Mesodermal cell (in vitro differentiated cells): ENCODE results near the gene STPG3.
A peak's percentile ranks its signal among the peaks of the same experiment; 100 is the strongest.

Experiments used
- H3K27ac ChIP-seq: 2 replicates; pipeline ENCODE4 v1.7.0; 2013; ENCODE audit warnings: mild to moderate bottlenecking, low read depth, low read length, moderate library complexity; ENCODE audit not compliant: severe bottlenecking
- H3K36me3 ChIP-seq: 2 replicates; pipeline ENCODE4 v1.7.1; 2013; ENCODE audit warnings: mild to moderate bottlenecking, low read length, moderate library complexity; ENCODE audit not compliant: control insufficient read depth, insufficient read depth
- H3K4me1 ChIP-seq: one replicate; pipeline ENCODE4 v1.7.1; 2013; ENCODE audit warnings: mild to moderate bottlenecking, low read length; ENCODE audit not compliant: insufficient read depth, control insufficient read depth, poor library complexity, severe bottlenecking
- H3K4me3 ChIP-seq: 2 replicates; pipeline ENCODE4 v1.7.0; 2013; ENCODE audit warnings: low read length, control low read depth, mild to moderate bottlenecking; ENCODE audit not compliant: insufficient read depth, poor library complexity, severe bottlenecking; ENCODE audit errors: extremely low read depth
- H3K9me3 ChIP-seq: 2 replicates; pipeline ENCODE4 v1.7.1; 2013; ENCODE audit warnings: mild to moderate bottlenecking, low read length, moderate library complexity; ENCODE audit not compliant: control insufficient read depth
- WGBS, 2 experiments: methylation state at CpG; one replicate each; pipeline ENCODE4 v1.1.5; 2013; ENCODE audit warnings: missing lambda C conversion rate in 2 of 2; ENCODE audit not compliant: insufficient coverage in 2 of 2; 5-methylcytosine and 5-hydroxymethylcytosine counted together

The STPG3 gene

DNA sequence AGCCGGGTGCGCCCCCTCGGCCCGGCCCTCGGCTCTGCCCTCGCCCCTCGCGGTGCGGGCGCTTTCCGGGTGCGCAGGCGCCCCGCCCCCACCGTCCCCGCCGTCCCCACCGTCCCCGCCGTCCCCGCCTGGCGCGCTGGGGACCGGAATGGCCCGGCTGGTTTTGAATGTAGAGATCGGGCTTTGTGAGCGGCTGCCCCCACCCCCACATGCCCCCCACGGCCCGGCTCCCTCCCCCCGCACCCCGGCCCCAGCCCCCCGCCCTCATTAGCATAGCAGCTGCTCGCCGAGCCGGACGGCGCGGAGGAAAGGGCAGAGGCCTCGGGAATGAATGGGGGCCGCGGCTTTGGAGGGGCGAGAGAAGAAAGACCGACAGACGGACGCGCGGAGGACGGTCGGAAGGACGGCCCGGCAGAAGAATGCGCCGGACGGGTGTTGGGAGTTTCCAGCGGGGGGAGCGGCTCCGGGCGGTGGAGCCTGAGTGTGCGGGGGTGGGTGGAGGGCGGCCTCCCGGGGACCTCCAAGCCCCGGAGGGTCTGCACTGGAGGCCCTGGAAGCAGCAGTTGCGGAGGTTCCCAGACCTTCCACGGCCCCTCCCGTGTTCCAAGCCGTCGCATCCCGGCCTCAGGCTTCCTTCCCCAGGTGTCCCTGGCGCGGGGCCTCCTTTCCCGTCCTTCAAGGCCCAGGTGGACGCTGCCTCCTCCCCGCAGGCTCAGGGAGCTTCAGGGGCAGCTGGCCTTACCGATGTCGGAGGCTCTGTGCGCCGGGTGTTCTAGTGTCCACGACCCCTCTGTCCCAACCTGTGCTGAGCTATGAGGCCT, 45.0 kb downstream of the STPG3 start:
- H3K4me1 ChIP-seq: peaks cover 27% of the 10 kb centered on the region
- H3K27ac ChIP-seq: no peak overlapping the region
- H3K9me3 ChIP-seq: no peaks in the 10 kb centered on the region
- 12 to 13% methylated on average over 44 to 48 of the region's 78 CpGs for WGBS, 2 experiments
- H3K36me3 ChIP-seq: no peaks in the 10 kb centered on the region
- peak overlapping the region; percentile 11 for H3K4me3 ChIP-seq

DNA sequence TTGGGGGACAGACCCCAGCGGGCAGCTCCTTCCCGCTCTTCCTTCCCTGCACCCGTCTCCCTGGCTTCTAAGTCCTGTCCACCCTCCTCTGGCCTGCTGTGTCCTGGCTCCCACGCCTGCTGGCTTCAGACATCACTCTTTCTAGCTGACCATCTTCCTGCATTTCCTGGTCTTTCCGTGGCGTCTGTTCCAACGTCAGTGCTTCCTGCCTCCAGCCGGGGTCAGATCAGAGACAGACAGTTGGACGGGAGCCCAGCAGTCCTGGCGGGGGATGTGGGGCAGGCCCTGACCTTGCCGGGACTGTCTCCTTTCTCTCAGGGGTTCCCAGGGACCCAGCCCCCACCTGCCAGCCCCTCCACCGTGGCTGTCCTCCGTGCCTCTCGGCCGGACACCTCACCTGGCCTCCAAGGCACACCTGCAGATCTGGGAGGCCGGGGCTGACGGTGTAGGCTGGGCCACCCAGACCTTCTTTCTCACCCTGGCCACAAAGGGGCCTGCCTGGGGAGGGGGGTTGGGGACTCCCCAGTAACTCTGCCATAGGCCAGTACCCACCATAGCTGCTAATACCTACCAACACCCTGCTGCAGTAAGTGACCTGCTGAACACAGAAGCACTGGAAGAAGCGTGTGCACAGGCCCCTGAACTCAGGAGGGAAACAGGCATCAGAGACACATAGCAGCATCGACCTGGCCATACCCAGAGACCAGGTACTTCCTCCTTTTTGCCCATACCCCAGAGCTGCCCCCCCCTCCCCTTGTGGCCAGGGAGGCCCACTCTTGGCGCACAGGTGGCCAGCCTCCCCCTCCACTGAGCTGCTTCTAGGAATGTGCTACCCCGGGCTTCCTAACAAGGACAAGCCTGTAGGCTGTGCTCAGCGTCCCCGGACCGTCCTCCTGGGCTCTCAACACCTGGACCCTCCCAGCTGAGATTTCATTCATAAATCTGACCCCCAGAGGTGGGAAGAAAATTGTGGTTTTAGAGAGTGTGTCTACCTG, 45.9 kb downstream of the STPG3 start:
- Histone ChIP-seq H3K9me3 (no peaks in the 10 kb centered on the region), H3K4me1 (peaks cover 27% of the 10 kb centered on the region), H3K4me3 (no peak overlapping the region), H3K27ac (no peak overlapping the region), H3K36me3 (no peaks in the 10 kb centered on the region)
- WGBS, 2 experiments: 60 to 73% methylated on average over 16 to 19 of the region's 24 CpGs

DNA sequence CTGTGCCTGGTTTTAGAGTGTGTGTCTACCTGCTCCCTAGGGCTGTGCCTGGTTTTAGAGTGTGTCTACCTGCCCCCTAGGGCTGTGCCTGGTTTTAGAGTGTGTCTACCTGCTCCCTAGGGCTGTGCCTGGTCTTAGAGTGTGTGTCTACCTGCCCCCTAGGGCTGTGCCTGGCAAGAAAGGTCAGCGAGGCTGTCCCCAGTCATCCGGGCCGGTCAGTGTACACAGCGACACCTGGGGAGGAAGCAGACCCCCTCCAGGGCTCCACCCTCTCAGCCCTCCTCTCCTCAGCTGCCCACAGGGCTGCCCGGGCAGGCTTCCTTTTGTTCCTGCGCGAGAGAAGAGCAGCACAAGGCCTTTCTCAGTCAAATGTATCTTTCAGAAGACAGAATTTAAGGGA, 46.9 kb downstream of the STPG3 start:
- H3K4me3 ChIP-seq: no peak overlapping the region
- peaks cover 27% of the 10 kb centered on the region for H3K4me1 ChIP-seq
- no peaks in the 10 kb centered on the region for H3K36me3 ChIP-seq
- WGBS, 2 experiments: 30 to 60% methylated on average over 2 to 7 of the region's 7 CpGs
- H3K9me3 ChIP-seq: no peaks in the 10 kb centered on the region
- H3K27ac ChIP-seq: no peak overlapping the region

DNA sequence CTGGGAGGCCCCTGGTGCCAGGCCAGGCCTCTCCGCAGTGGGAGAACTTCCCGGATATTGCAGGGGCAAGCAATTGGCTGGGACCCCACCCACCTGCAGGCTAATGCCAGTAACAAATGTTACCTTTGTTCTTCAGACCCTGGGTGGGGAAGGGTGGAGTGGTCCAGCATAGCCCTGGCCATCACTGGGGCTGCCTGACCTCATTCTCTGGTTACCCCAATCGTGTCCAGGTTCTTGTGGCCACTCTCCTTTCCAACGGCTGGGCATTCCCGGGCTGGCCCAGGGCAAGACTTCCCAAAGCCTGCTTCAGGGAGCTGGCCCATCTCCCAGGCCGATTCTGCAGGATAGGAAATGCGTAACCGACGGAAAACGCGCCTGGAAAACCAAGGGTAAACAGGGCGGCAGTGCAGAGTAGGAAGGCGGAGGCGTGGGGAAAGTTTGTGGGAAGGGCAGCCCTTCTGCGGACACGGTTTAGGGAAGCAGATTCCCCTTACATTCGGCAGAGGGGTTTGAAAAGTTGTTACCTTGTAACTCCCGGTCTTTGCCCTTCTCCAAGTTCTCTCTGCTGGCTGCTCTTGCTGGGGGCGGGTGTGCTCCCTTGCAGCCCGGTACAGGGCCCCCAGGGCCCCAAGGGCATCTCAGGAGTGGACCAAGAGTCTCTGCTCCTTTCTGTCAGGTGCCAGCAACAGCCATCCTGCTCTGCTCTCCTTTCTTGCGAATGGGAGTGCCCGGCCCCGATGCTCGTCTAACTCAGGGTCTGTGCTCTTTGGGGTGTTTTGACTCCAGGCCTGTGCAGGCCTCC, 47.5 kb downstream of the STPG3 start:
- no peak overlapping the region for H3K4me3 ChIP-seq
- H3K4me1 ChIP-seq: peaks cover 27% of the 10 kb centered on the region
- H3K9me3 ChIP-seq: no peaks in the 10 kb centered on the region
- 40 to 43% methylated on average over 22 to 23 of the region's 24 CpGs for WGBS, 2 experiments
- H3K27ac ChIP-seq: no peak overlapping the region
- no peaks in the 10 kb centered on the region for H3K36me3 ChIP-seq

DNA sequence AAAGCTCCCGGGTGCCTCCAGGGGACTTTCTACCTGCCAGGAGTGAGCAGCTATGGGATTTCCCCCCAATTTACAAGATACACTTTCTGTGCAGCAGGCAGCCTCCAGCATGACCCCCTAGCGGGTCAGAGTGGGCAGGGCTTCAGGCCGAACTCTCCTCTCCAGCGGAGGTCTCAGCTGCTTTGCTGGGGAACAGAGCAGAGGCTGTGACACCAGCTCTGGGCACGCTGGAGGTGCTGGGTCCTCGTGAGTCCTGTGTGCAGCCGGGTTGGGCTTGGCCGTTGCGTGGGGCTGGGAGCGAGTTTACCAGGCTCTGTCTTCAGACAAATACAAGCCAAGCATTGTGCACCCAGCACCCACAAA, 48.1 kb downstream of the STPG3 start:
- Histone ChIP-seq H3K27ac (no peak overlapping the region), H3K9me3 (no peaks in the 10 kb centered on the region), H3K4me3 (no peak overlapping the region), H3K4me1 (peaks cover 27% of the 10 kb centered on the region), H3K36me3 (no peaks in the 10 kb centered on the region)
- WGBS, 2 experiments: 16 to 19% methylated on average over 6 to 9 of the region's 10 CpGs

DNA sequence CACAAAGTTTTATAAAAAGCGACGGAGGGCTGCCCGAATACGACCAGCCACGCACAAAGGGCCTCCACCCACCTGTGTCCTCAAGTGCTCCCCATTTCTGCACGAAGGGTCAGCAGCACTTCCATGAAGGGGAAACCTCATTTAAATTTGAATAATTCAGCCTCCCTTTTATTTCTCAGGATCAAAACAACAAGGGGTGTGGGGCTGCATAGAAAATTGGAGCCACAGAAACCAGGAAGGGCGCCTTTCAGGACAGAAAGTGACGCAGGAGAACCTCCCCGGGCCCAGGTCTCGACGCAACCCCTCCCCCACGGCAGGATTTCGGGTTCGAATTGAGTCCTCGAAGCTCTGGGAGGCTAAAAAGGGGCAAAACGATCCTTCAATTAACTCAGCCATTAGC, 48.9 kb downstream of the STPG3 start:
- 15 to 17% methylated on average over 9 to 11 of the region's 16 CpGs for WGBS, 2 experiments
- Histone ChIP-seq H3K4me3 (peak overlapping the region; percentile 51), H3K4me1 (peaks cover 30% of the 10 kb centered on the region), H3K9me3 (no peaks in the 10 kb centered on the region), H3K27ac (no peak overlapping the region), H3K36me3 (no peaks in the 10 kb centered on the region)

DNA sequence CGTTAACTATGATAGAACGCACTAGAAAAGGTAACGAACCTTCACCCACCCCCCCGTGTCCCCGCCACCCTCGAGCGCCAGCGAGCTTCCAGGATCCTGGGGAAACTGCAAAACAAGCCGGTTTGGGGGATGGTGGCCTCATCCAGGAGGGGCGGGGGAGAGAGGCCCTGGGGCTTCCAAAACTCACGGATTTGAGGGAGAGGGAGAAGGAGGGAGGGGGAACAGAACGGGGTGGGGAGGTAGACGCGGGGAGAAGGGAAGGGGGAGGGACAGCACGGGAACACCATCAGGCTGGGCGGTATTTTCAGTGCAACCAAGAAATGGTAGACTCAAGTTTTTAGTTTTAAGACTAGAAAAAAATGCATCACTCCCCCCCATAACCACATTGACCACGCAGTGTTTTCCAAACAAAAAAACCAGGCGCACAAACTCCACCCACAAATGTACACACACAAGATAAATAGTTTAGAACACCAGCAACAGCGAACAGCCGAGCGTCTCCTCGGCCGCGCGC, 49.5 kb downstream of the STPG3 start:
- H3K4me1 ChIP-seq: peaks cover 36% of the 10 kb centered on the region
- 0 to 2% methylated on average over 12 to 13 of the region's 25 CpGs for WGBS, 2 experiments
- no peaks in the 10 kb centered on the region for H3K36me3 ChIP-seq
- no peaks in the 10 kb centered on the region for H3K9me3 ChIP-seq
- peak overlapping the region; percentile 51 for H3K4me3 ChIP-seq
- no peak overlapping the region for H3K27ac ChIP-seq

DNA sequence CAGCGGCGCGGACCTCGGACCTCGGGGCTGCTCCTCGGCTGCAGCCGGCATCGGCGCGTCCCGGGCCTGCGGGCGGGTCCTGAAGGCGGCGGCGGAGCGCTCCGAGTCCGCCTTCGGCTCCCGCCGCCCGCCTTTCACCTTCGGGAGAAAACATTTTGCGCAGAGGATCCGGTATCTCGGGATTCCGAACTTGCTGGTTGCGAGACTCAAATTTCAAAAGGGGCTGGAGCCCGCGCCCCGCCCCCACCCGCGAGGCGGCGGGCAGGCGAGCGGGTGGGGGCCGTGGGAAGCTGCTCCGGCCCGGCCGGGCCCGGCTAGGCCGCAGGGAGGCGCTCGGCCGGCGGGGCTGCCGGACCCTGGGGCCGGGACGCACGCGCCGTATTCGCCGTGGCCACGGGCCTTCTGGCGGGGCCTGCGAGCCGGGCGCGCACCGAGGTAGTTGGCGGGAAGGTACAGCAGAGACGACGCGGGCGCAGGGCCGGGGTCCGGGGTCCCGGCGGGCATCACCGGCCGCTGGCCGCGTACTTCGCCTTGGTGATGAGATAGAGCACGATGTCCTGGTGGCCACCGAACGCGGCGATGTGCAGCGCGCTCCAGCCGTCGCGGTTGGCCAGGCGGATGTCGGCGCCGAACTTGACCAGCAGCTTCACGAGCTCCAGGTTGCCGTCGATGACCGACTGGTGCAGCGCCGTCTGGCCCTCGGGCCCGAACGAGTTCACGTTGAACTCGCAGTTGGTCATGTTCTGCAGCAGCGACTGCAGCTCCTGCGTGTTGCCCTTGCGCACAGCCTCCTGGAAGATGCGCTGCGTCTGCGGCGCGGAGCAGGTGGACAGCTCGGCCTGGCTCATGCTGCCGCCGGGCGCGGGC, 50.2 kb downstream of the STPG3 start:
- H3K4me3 ChIP-seq: peak overlapping the region; percentile 51
- H3K27ac ChIP-seq: no peak overlapping the region
- H3K9me3 ChIP-seq: no peaks in the 10 kb centered on the region
- peaks cover 43% of the 10 kb centered on the region for H3K4me1 ChIP-seq
- 1% methylated on average over 115 of the region's 115 CpGs for WGBS, 2 experiments
- H3K36me3 ChIP-seq: no peaks in the 10 kb centered on the region

DNA sequence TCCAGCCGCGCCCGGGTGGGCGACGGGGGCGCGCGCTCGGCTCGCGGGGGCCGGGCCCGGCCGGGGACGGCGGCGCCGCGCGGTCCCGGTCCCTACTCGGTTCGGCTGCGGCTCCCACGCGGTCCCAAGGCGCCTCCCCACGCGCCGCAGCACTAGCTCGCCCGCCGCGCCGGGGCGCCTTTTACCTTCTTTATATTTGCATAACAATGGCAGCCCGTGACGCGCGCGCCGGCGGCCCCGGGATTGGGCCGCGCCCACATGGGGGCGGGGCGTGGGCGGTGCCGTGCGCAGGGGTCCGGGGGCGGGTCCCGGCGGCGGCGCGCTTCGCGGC, 51.0 kb downstream of the STPG3 start, which contains the start of gene NRARP:
TSS of gene NRARP (minus strand) at position 154 of the 331 bp plus-strand sequence. CDS start 343 bp downstream, outside the sequence.
- H3K36me3 ChIP-seq: no peaks in the 10 kb centered on the region
- 0% methylated on average over 30 to 47 of the region's 60 CpGs for WGBS, 2 experiments
- peaks cover 50% of the 10 kb centered on the region for H3K4me1 ChIP-seq
- no peak within 1 kb of the TSS for H3K27ac ChIP-seq
- peak within 1 kb of the TSS; percentile 51 for H3K4me3 ChIP-seq
- no peaks in the 10 kb centered on the region for H3K9me3 ChIP-seq
